Testis (tissue), 2 donors: ENCODE results near the gene RPF1.

ENCODE experiments used
- CTCF ChIP-seq, 3 experiments: fragments of 450-650 bp in 2 of 3; fragments of 200-600 bp in 1 of 3; sonication (generic) in 1 of 3; IDR thresholded peaks; one replicate each; pipeline ENCODE4 v1.5.1; 2016 to 2019; ENCODE audit warnings: antibody characterized with exemption in 3 of 3, mild to moderate bottlenecking in 2 of 3, moderate library complexity in 1 of 3
- POLR2A ChIP-seq: fragments of 450-650 bp; IDR thresholded peaks from one replicate; pipeline ENCODE4 v1.6.1; 2017; ENCODE audit warnings: antibody characterized with exemption, mild to moderate bottlenecking, moderate library complexity

DNA sequence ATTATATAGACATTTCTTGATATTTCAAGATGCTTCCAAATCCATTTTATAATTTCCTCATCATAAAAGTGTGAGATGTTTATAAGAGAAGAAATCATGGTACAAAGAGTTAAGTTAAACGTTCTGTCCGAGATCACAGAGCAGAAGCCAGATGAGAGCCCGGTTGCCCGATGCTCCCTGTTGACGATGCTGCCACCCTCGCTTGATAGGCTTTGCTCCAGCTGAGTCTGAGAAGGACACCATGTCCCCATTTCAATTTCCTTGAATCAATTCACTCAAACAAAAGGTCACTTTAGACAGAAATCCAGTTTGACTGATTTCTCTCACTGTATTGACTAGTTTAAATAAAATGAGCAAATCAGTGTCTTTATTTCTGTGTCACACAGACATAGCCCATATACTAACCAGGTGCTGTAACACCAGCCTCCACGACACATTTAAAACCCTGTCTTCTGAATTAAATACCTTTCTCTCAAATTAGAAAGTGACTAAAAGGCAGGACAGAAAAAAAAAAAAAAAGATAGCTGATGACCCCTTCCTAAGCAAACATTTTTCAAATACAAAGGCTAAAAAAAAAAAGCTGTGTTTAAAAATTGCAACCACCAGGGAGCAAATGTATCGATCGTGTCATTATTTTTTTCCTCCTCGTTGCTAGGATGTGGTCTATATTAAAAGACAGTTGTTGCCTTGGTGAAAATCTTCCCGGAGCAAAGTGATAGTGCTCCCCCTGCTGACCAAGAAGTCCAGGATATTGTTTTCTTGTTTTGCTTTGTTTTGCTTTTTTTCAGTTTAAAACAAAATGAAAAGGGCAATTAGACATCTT is 45.6 kb upstream of the RPF1 start:
- TF ChIP-seq CTCF (IDR thresholded peaks at IDR 0.05) (peak; percentile 68 to 86 (median 76)), POLR2A (no peak)
